Measurements from ENCODE around the gene ASAH2B. TPM values are rescaled to one million over a fixed set of nuclear protein-coding genes. Genes with fewer than 3 reads are reported as not detected.
"Not testable (repeated sequence)": the region's sequence is repeated elsewhere in the genome, so short reads cannot be mapped to it uniquely, and the experiment has no call there.

The ASAH2B gene
- 1 to 10 TPM; 1.4 to 1.9 (median 1.6) TPM for total RNA-seq
- 2.3 TPM for total RNA-seq (2013)

DNA sequence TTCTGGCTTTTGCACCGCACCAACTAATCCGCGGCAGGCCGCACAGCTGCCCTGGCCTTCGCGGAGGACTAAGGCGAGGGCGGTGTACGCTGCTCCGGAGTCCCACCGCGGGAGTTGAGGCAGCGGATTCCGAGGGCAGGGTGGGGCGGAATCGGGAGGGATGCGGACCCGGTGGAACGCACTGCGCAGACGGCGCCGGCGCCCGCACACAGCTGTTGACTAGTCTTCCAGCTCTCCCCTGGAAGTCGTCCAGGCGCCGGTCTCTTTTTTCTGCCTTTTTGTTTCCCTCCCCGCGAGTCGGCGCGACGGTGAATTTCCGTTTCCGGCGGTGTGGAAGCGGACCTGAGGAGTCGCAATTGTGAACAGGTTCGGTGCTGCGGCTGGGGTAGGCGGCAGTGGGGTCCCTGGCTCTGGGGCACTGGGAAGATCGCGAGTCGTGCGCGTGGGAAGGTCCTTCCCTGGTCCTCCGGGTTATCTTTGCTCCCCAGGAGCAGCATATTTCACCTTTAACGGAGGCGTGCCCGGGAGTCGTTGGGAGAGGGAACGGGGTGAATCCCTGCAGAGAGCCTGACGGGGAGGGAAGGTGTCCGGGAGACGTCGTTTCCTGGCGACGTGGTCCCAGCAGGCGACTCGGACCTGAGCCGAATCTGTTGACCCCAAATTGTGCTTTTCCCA, at the start of gene ASAH2B:
TSS of gene ASAH2B (plus strand) at position 319 of the 675 bp plus-strand sequence. CDS start 5,195 bp downstream, outside the sequence.
- peak; percentile 48 to 81 for DNase-seq

DNA sequence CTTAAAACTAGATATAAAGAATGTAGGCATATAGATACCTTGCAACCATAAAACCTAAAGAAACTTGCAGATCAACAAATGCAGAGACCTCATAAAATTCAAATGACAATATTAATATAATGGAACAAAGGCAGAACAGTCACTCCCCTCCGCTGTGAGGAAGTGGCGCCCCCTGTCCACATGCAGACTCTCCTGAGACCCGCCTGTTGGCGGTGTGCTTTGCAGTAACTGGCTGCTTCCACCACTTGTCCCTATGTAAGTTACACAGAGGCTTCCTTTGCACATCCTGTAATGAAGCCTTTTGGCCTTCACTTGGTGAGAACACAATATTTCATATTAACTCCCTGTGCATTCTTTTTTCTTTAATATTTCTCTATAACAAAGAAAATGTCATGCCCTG, 41.9 kb upstream of the ASAH2B start:
- H3K9me3 ChIP-seq (ENCODE audit: control insufficient read depth, insufficient read depth, low read length); H3K27ac ChIP-seq (ENCODE audit: low read length); DNase-seq; H3K4me1 ChIP-seq (ENCODE audit: control insufficient read depth, insufficient read depth, low read length); H3K27ac Mint-ChIP-seq; H3K36me3 ChIP-seq (ENCODE audit: control insufficient read depth, insufficient read depth, low read length); H3K27me3 ChIP-seq (ENCODE audit: control insufficient read depth, insufficient read depth, low read length); intact Hi-C loops (cut with micrococcal nuclease); H3K4me3 Mint-ChIP-seq; H3K4me1 Mint-ChIP-seq; H3K9me3 Mint-ChIP-seq; H3K36me3 Mint-ChIP-seq; H3K4me3 ChIP-seq (ENCODE audit: low read length); H3K27me3 Mint-ChIP-seq (ENCODE audit: low read depth in 2 of 2): not testable (repeated sequence)
- peak in 1 of 3 donors; percentile 34 for ATAC-seq
- no CpG with 5 or more reads among the region's 4 CpGs for WGBS (ENCODE audit: insufficient coverage)

More for the DNA sequence above, at the start of gene ASAH2B:
- Histone ChIP-seq H3K27ac (ENCODE audit: low read length) (peak within 1 kb of the TSS; percentile 44), H3K4me1 (ENCODE audit: control insufficient read depth, insufficient read depth, low read length) (peaks cover 18% of the 10 kb centered on the region), H3K36me3 (ENCODE audit: control insufficient read depth, insufficient read depth, low read length) (no peaks in the 10 kb centered on the region), H3K4me3 (ENCODE audit: low read length) (peak within 1 kb of the TSS; percentile 88), H3K27me3 (ENCODE audit: control insufficient read depth, insufficient read depth, low read length) (peaks cover under 1% of the 10 kb centered on the region), H3K9me3 (ENCODE audit: control insufficient read depth, insufficient read depth, low read length) (no peaks in the 10 kb centered on the region)
- under 1% methylated on average over 62 of the region's 62 CpGs for WGBS (ENCODE audit: insufficient coverage)
- H3K36me3 Mint-ChIP-seq = no peaks in the 10 kb centered on the region
- TF ChIP-seq, protein P1, sequence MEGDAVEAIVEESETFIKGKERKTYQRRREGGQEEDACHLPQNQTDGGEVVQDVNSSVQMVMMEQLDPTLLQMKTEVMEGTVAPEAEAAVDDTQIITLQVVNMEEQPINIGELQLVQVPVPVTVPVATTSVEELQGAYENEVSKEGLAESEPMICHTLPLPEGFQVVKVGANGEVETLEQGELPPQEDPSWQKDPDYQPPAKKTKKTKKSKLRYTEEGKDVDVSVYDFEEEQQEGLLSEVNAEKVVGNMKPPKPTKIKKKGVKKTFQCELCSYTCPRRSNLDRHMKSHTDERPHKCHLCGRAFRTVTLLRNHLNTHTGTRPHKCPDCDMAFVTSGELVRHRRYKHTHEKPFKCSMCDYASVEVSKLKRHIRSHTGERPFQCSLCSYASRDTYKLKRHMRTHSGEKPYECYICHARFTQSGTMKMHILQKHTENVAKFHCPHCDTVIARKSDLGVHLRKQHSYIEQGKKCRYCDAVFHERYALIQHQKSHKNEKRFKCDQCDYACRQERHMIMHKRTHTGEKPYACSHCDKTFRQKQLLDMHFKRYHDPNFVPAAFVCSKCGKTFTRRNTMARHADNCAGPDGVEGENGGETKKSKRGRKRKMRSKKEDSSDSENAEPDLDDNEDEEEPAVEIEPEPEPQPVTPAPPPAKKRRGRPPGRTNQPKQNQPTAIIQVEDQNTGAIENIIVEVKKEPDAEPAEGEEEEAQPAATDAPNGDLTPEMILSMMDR (IDR thresholded peaks at IDR 0.05) = no peak
- intact Hi-C loops (cut with micrococcal nuclease) = no loop called here
- ATAC-seq = peak; percentile 65 to 72 (median 71)
- H3K9me3 Mint-ChIP-seq = no peaks in the 10 kb centered on the region
- H3K4me3 Mint-ChIP-seq = peak within 1 kb of the TSS; percentile 99
- H3K27me3 Mint-ChIP-seq (ENCODE audit: low read depth in 2 of 2) = peaks cover 3 to 13% of the 10 kb centered on the region in 2 donors
- peaks cover 17 to 36% of the 10 kb centered on the region in 2 donors for H3K4me1 Mint-ChIP-seq
- H3K27ac Mint-ChIP-seq = peak within 1 kb of the TSS; percentile 73 to 98

DNA sequence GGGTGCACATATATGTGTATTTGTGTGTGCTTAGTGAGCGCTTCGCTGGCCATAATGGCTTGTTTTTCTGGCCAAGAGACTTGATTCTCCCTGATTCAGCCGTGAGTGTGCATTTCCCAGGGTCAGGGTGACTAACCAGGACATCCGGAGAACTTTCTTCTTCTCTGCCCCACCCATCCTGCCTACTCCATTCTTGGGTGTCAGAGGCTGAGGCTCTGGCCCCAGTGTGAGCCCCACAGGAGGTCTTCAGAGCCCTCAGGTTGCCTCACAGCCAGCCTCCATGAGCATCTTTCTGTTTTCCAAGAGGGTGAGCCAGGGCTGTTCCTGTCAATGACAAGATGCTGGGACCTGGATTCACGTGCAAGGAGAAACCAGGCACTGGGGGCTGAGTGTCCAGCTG, 37.8 kb upstream of the ASAH2B start:
- H3K4me3 ChIP-seq (ENCODE audit: low read length); H3K27me3 Mint-ChIP-seq (ENCODE audit: low read depth in 2 of 2); H3K27ac Mint-ChIP-seq; intact Hi-C loops (cut with micrococcal nuclease); H3K36me3 Mint-ChIP-seq; H3K9me3 Mint-ChIP-seq; ATAC-seq; DNase-seq; H3K4me1 ChIP-seq (ENCODE audit: control insufficient read depth, insufficient read depth, low read length); H3K9me3 ChIP-seq (ENCODE audit: control insufficient read depth, insufficient read depth, low read length); H3K36me3 ChIP-seq (ENCODE audit: control insufficient read depth, insufficient read depth, low read length); H3K27ac ChIP-seq (ENCODE audit: low read length); H3K4me3 Mint-ChIP-seq; H3K27me3 ChIP-seq (ENCODE audit: control insufficient read depth, insufficient read depth, low read length); H3K4me1 Mint-ChIP-seq: not testable (repeated sequence)
- 80% methylated on average over 1 of the region's 5 CpGs for WGBS (ENCODE audit: insufficient coverage)

- H3K9me3 Mint-ChIP-seq; H3K36me3 Mint-ChIP-seq; intact Hi-C loops (cut with micrococcal nuclease); H3K4me3 ChIP-seq (ENCODE audit: low read length); H3K27ac ChIP-seq (ENCODE audit: low read length); H3K36me3 ChIP-seq (ENCODE audit: control insufficient read depth, insufficient read depth, low read length); H3K9me3 ChIP-seq (ENCODE audit: control insufficient read depth, insufficient read depth, low read length); H3K4me1 Mint-ChIP-seq; H3K27me3 Mint-ChIP-seq (ENCODE audit: low read depth in 2 of 2); DNase-seq; H3K4me3 Mint-ChIP-seq; H3K27ac Mint-ChIP-seq; ATAC-seq; H3K4me1 ChIP-seq (ENCODE audit: control insufficient read depth, insufficient read depth, low read length); H3K27me3 ChIP-seq (ENCODE audit: control insufficient read depth, insufficient read depth, low read length): not testable (repeated sequence)
- no CpG with 5 or more reads among the region's 7 CpGs for WGBS (ENCODE audit: insufficient coverage)
Measured at GRCh38 chr10:50702997-50703396, 36.7 kb upstream of the ASAH2B start.

DNA sequence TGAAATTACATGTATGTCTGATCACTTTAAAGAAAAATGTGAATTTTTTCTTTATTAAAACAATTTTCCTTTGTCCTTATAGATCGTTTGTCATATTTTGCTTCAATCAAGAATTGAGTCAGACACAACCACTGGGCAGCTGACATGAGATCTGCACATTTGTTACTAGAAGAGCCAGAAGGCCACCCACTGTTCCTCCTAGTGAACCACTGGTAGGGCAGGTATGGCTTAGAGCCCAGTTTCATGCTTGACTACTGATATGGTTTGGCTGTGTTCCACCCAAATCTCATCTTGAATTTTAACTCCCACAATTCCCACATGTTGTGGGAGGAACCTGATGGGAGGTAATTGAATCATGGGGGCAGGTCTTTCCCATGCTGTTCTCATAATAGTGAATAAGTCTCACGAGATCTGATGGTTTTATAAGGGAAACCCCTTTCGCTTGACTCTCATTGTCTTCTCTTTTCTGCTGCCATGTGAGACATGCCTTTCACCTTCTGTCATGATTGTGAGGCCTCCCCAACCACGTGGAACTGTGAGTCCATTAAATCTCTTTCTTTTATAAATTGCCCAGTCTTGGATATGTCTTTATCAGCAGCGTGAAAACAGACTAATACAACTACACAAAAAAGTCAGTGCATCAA, 35.2 kb upstream of the ASAH2B start:
- H3K4me3 ChIP-seq (ENCODE audit: low read length); ATAC-seq; H3K4me1 Mint-ChIP-seq; H3K9me3 Mint-ChIP-seq; H3K4me1 ChIP-seq (ENCODE audit: control insufficient read depth, insufficient read depth, low read length); H3K4me3 Mint-ChIP-seq; DNase-seq; H3K36me3 ChIP-seq (ENCODE audit: control insufficient read depth, insufficient read depth, low read length); intact Hi-C loops (cut with micrococcal nuclease); H3K9me3 ChIP-seq (ENCODE audit: control insufficient read depth, insufficient read depth, low read length); H3K27ac ChIP-seq (ENCODE audit: low read length); H3K27me3 ChIP-seq (ENCODE audit: control insufficient read depth, insufficient read depth, low read length); H3K27me3 Mint-ChIP-seq (ENCODE audit: low read depth in 2 of 2); H3K27ac Mint-ChIP-seq; H3K36me3 Mint-ChIP-seq: not testable (repeated sequence)
- 82% methylated on average over 1 of the region's 5 CpGs for WGBS (ENCODE audit: insufficient coverage)

DNA sequence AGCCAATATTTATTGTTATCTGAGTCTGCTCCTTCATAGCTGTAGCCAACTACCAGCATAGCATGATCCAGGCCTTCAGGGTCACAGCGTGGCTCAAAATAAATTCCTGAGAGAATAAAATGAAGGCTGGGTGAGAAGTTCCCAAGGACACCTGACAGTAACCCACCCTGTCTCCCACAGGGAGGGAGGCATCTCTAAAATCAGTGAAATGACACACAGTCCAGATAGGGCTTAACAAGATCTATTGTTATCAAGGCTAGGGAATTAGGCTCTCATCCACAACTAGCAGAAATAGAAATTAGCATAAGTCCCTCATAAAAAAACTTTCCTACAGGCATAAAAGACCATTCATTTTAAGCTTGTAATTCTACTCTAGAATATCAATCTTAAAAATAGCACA, 33.7 kb upstream of the ASAH2B start:
- H3K36me3 Mint-ChIP-seq; H3K9me3 Mint-ChIP-seq; H3K27ac ChIP-seq (ENCODE audit: low read length); H3K4me3 Mint-ChIP-seq; H3K9me3 ChIP-seq (ENCODE audit: control insufficient read depth, insufficient read depth, low read length); ATAC-seq; H3K4me1 Mint-ChIP-seq; H3K27ac Mint-ChIP-seq; H3K4me1 ChIP-seq (ENCODE audit: control insufficient read depth, insufficient read depth, low read length); H3K4me3 ChIP-seq (ENCODE audit: low read length); H3K36me3 ChIP-seq (ENCODE audit: control insufficient read depth, insufficient read depth, low read length); H3K27me3 Mint-ChIP-seq (ENCODE audit: low read depth in 2 of 2); H3K27me3 ChIP-seq (ENCODE audit: control insufficient read depth, insufficient read depth, low read length); DNase-seq; intact Hi-C loops (cut with micrococcal nuclease): not testable (repeated sequence)
- no CpG with 5 or more reads among the region's 1 CpG for WGBS (ENCODE audit: insufficient coverage)

GRCh38 chr10:50710241-50710640, 29.5 kb upstream of the ASAH2B start:
- H3K4me1 Mint-ChIP-seq; H3K36me3 Mint-ChIP-seq; H3K9me3 Mint-ChIP-seq; DNase-seq; H3K36me3 ChIP-seq (ENCODE audit: control insufficient read depth, insufficient read depth, low read length); intact Hi-C loops (cut with micrococcal nuclease); H3K4me1 ChIP-seq (ENCODE audit: control insufficient read depth, insufficient read depth, low read length); ATAC-seq; H3K27me3 ChIP-seq (ENCODE audit: control insufficient read depth, insufficient read depth, low read length); H3K27ac Mint-ChIP-seq; H3K4me3 Mint-ChIP-seq; H3K27ac ChIP-seq (ENCODE audit: low read length); H3K9me3 ChIP-seq (ENCODE audit: control insufficient read depth, insufficient read depth, low read length); H3K27me3 Mint-ChIP-seq (ENCODE audit: low read depth in 2 of 2); H3K4me3 ChIP-seq (ENCODE audit: low read length): not testable (repeated sequence)
- WGBS (ENCODE audit: insufficient coverage) = 93% methylated on average over 11 of the region's 13 CpGs
